ENCODE data around the gene LRFN4. TPM values are rescaled to one million over a fixed set of nuclear protein-coding genes. Genes with fewer than 3 reads are reported as not detected.

LRFN4 gene
- total RNA-seq, 1 donor from 2014 or later = 19.6 TPM

- Mint-ChIP-seq H3K4me1 (ENCODE audit: low read depth) (peaks cover 15% of the 10 kb centered on the region), H3K27ac (no peak overlapping the region), H3K36me3 (ENCODE audit: insufficient read depth) (peaks cover 2% of the 10 kb centered on the region), H3K27me3 (no peaks in the 10 kb centered on the region), H3K4me3 (ENCODE audit: low read depth) (peak overlapping the region; percentile 31), H3K9me3 (ENCODE audit: low read depth) (no peaks in the 10 kb centered on the region)
- no peak for TF ChIP-seq CTCF (IDR thresholded peaks at IDR 0.05; ENCODE audit: unreplicated experiment)
- DNase-seq (ENCODE audit: low spot score, unreplicated experiment) = no peak
These were observed 11.0 kb upstream of the LRFN4 start for GRCh38 chr11:66845876-66846212.

GRCh38 chr11:66846671-66847091 lies 10.2 kb upstream of the LRFN4 start:
- Mint-ChIP-seq H3K4me1 (ENCODE audit: low read depth) (peaks cover 15% of the 10 kb centered on the region), H3K9me3 (ENCODE audit: low read depth) (no peaks in the 10 kb centered on the region), H3K27ac (no peak overlapping the region), H3K27me3 (no peaks in the 10 kb centered on the region), H3K36me3 (ENCODE audit: insufficient read depth) (peaks cover 2% of the 10 kb centered on the region), H3K4me3 (ENCODE audit: low read depth) (no peak overlapping the region)
- TF ChIP-seq CTCF (IDR thresholded peaks at IDR 0.05; ENCODE audit: unreplicated experiment) = no peak
- no peak for DNase-seq (ENCODE audit: low spot score, unreplicated experiment)

GRCh38 chr11:66847461-66848232 lies 9.2 kb upstream of the LRFN4 start:
- peaks cover 2% of the 10 kb centered on the region for H3K36me3 Mint-ChIP-seq (ENCODE audit: insufficient read depth)
- H3K9me3 Mint-ChIP-seq (ENCODE audit: low read depth) = no peaks in the 10 kb centered on the region
- DNase-seq (ENCODE audit: low spot score, unreplicated experiment) = no peak

GRCh38 chr11:66848671-66849500 lies 8.0 kb upstream of the LRFN4 start:
- H3K27ac Mint-ChIP-seq = no peak overlapping the region
- H3K4me3 Mint-ChIP-seq (ENCODE audit: low read depth) = no peak overlapping the region
- DNase-seq (ENCODE audit: low spot score, unreplicated experiment) = no peak
- TF ChIP-seq CTCF (IDR thresholded peaks at IDR 0.05; ENCODE audit: unreplicated experiment) = no peak
- no peaks in the 10 kb centered on the region for H3K9me3 Mint-ChIP-seq (ENCODE audit: low read depth)
- no peaks in the 10 kb centered on the region for H3K27me3 Mint-ChIP-seq
- H3K4me1 Mint-ChIP-seq (ENCODE audit: low read depth) = peaks cover 5% of the 10 kb centered on the region
- peaks cover 2% of the 10 kb centered on the region for H3K36me3 Mint-ChIP-seq (ENCODE audit: insufficient read depth)

More at GRCh38 chr11:66847461-66848232, 9.2 kb upstream of the LRFN4 start:
- H3K27ac Mint-ChIP-seq = no peak overlapping the region
- H3K4me1 Mint-ChIP-seq (ENCODE audit: low read depth) = peaks cover 6% of the 10 kb centered on the region
- no peak overlapping the region for H3K4me3 Mint-ChIP-seq (ENCODE audit: low read depth)
- H3K27me3 Mint-ChIP-seq = no peaks in the 10 kb centered on the region
- TF ChIP-seq CTCF (IDR thresholded peaks at IDR 0.05; ENCODE audit: unreplicated experiment) = no peak

GRCh38 chr11:66849501-66850234 lies 7.2 kb upstream of the LRFN4 start:
- peaks cover 2% of the 10 kb centered on the region for H3K36me3 Mint-ChIP-seq (ENCODE audit: insufficient read depth)
- no peaks in the 10 kb centered on the region for H3K4me1 Mint-ChIP-seq (ENCODE audit: low read depth)
- H3K27me3 Mint-ChIP-seq = no peaks in the 10 kb centered on the region
- H3K9me3 Mint-ChIP-seq (ENCODE audit: low read depth) = no peaks in the 10 kb centered on the region
- no peak for TF ChIP-seq CTCF (IDR thresholded peaks at IDR 0.05; ENCODE audit: unreplicated experiment)
- H3K4me3 Mint-ChIP-seq (ENCODE audit: low read depth) = no peak overlapping the region
- no peak overlapping the region for H3K27ac Mint-ChIP-seq
- DNase-seq (ENCODE audit: low spot score, unreplicated experiment) = no peak
